Activated CD8-positive, alpha-beta memory T cell treated with anti-CD3 and anti-CD28 coated beads for 1 hour (primary cell): ENCODE results near the gene ABRACL.
"Not testable (repeated sequence)": the region's sequence is repeated elsewhere in the genome, so short reads cannot be mapped to it uniquely, and the experiment has no call there.

Experiments
- DNase-seq, 2 donors: peaks; one replicate each; pipeline ENCODE4 v3.0.0-alpha.2; 2020; ENCODE audit warnings: low read depth in 1 of 2; ENCODE audit errors: extremely low read depth in 1 of 2

The ABRACL gene

DNA sequence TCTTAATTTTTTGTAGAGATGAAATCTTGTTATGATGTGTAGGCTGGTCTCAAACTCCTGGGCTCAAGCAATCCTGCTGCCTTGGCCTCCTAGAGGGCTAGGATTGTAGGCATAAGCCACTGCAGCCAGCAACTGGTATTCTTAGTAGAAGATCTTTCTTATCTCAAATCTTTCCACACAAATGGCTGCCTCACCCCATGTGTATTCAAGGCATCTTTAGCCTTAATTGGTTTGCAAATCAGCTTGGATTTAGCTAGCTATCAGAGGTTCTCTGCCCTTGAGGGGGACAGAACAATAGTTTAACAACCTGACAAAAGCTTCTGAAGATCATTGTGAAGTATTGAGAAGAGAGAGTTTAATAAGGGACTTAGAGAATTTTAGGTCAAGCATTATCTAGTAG is 17.9 kb upstream of the ABRACL start:
- DNase-seq, result no peak

DNA sequence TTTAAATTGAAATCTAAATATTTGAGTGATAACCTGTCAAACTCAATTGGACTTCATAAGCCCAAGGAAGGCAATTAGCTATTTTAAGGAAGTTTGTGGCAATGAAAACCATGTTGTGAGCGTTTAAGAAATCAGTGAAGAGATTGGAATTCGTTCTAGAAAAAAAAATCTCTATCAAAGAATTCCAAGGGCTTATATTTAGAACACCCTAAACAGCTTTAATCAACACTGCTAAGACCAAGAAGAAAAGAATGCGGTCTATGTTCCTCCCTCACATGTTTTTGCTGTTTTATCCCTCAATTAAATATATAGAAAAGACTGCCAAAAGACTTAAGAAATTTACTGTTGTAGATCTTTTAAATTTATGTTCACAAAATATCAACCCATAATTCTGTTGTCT is 16.6 kb upstream of the ABRACL start:
- DNase-seq, result no peak

DNA sequence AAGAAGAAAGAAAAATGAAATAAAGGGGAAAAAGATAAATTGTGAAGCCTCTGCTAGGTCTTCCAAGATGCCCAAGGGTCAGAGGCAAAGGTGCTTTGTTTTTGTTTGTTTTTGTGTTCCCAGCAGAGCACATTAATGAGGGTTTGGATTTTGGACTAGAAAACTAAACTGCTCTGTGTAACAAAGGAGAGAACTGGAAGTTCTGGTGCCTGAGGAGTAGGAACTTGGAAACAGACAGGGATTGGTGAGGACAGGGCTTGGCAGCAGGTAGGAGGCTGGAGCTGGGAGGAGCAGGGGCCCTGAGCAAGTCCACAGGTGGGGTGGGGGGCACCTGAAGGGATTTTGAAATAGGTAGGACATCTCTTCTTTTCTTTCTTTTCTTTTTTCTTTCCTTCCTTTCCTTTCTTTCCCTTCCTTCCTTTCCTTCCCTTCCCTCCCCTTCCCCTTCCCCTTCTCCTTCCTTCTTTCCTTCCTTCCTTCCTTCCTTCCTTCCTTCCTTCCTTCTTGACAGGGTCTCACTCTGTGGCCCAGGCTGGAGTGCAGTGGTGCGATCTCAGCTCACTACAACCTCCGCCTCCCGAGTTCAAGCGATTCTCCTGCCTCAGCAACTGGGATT is 15.3 kb upstream of the ABRACL start:
- DNase-seq, result no peak

DNA sequence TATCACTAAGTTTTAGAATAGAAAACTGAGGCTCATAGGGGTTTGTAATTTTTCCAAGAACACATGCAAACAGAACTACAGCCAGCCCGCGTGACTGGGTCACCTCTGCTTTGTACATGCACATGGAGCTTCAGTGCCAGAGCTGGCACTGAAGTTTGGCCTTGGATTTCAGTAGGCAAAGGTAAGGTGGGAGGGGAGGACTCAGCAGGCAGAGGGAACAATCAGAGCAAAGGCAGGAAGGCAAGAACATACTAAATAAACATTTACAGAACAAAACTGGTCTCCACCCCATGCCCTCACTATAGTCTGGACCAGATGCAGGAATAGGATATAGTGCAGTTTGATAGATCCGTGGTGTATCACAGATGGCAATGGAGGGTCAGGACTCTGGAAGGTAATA is 13.6 kb upstream of the ABRACL start:
- DNase-seq, result no peak

DNA sequence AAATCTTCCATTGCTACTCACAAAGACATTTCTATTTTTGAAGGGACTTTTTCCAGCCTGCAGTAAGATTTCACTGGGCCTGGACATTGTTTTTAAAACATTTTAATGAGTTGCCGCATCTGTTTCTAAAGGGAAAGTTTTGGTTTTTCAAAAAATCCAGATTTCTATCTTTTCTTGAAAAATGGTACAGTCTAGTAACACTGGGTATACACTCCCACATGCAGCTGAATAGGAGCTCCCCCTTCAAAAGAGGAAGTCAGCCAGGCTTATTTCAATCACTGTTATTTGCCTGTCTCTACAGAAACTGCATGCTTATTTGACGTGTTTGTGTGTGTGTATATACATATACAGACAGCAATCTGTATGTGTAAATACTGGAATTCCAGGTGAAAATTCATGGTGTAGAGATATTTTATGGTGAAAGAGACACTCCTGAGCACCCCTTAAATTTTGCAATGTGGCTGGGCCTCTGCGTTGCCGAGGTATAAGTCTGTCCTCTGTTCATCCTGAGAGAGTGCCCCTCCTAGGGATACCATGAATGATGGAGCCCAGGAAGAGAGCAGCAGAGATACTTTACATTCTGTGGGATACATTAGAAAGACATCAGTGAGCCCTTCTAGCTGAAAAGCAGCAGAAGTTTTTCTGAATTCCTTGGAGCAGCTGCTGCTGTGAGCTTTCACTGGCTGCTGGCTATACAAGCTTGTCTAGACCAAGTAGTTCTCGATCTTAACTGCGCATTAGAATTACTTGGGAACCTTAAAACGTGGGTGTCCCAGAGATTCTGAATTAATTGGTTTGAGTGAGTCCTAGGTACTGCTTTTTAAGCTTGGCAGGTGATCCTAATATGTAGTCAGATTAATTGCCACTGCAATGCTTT is 12.0 kb upstream of the ABRACL start:
- no peak for DNase-seq

DNA sequence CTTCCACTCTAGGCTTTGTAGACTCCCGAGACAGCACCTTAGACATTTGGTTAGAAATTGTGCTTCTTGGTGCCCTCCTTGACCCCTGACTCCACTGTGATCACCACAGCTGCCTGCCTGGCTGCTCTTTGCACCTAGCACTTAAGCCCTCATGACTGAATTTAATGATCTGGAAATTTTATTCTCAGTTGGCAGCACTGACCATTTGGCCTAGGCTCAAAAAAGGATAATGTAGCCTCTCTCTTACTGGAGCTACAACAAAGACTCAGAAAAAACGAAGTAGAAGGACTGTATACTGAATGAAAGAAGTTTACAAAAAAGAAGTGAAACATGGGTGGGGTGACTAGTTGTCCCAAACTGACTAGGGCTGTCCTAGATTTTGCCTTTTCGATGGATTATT is 11.3 kb upstream of the ABRACL start:
- DNase-seq, result no peak

DNA sequence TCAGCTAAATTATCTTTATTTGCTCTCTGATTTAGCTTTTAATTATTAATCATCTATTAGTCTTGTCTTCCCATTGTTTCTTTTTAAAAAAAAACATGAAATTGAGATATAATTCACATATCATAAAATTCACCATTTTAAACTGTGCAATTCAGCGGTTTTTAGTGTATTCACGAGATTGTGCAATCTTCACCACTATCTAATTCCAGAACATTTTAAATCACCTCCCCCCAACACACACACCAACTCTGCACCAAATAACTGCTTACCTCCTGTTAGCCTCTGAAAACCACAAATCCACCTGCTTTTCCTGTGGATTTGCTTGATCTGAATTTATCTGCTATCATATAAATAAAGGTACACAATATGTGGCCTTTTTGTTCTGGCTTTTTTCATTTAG is 8.8 kb upstream of the ABRACL start:
- DNase-seq, result no peak

DNA sequence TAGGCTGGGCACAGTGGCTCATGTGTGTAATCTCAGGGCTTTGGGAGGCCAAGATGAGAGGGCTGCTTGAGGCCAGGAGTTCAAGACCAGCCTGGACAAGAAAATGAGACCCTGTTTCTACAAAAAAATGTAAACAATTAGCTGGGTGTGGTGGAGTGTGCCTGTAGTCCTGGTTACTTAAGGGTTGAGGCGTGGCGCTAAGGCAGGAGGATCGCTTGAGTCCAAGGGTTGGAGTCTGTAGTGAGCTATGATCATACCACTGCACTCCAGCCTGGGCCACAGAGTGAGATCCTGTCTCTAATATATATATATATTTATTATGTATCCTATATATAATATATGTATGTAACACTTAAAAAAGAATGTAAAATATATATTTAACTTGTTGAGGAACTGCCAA is 7.9 kb upstream of the ABRACL start:
- no peak for DNase-seq

DNA sequence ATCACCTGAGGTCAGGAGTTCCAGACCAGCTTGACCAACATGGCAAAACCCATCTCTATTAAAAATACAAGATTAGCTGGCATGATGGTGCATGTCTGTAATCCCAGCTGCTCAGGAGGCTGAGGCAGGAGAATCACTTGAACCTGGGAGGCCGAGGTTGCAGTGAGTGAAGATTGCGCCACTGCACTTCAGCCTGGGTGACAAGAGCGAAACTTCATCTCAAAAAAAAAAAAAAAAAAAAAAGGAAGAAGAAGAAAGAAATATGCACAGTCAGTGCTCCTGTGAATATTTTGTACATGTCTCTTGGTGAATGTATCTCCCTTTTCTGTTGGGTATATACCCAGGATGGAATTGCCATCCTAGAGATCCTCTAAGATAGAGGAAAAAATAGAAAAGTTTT is 3.1 kb upstream of the ABRACL start:
- not testable (repeated sequence) for DNase-seq

DNA sequence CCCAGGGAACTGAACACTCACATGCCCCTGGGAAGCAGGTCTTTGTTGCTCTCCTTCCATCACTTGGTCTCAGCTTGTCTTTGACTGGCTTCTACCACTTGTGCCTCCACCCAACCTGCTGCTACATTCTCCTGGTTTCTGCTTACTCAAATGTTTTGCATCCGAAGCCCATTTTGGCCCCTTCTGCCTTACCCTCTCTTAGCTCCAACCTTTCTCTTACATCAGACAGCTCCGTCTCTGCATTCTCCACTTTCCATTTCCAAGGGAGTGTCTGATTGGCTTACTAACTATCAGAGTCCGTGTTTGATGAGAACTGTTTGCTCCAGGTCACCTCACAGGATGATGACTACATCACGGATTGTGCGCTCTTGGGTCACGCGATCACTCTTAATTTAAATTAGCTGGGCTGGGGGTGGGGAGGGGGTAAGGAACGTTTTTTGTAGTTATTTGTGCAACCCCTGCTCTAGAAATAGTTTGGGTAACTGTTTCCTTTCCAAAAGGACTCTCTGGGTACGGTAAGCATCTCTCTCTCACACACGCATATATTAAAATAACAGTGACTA is 844 bp upstream of the ABRACL start:
- DNase-seq, result no peak

DNA sequence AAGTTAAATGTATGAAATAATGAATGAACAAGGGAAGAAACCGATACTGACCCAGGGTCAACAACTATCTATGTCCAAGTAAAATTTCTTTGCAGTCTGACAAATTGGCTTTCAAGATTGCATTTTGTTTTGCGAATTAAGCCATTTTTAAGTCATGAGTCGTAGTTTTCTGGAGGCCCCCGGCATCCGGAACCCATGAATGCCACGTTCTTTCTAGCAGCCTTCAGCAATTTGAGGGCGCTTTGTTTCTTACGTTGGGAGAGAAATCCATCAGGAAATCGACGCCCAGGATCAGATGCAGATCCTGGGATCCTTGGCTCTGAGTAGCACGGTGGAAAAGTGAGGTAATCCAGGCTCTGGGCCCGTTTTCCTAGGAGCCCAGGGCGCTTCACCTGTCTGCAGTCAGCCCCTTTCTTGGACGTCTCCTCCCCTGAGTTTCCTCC is 309 bp upstream of the ABRACL start:
- no peak for DNase-seq

DNA sequence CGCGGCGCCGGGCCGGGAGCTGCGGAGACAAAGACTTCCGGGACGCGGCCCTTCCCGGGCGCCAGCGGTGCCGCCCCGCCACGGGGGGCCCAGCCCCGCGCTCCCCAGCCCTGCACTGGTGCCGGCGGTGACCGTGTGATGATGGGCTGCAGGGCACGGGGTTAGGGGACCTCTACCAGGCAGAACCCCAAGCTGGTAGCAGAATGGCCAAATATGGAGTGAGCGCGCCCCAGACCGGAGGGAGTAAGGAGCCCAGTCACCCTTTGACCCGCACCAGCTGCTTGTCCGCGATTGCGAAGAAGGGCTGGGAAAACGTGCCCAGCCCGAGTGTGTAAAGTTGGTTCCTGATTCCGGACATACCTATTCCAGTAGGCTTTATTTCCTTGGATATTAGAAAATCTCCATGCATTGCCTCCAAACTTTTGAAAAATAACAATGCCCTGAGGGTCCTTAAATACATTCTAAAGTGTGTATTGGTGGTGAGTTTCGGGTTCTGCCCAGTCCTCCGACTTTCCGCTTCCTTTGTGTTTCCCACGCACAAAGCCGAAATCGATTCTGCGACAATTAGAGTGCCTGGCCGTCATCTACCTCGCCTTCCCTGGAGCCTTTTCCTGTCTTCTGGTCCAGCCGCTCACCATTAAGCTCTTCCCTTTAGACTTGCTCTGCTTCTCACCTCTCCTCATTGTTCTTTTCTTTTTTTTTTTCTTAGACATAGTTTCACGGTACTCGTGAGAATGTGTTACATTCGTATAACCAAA is 1.1 kb downstream of the ABRACL start:
- no peak for DNase-seq

DNA sequence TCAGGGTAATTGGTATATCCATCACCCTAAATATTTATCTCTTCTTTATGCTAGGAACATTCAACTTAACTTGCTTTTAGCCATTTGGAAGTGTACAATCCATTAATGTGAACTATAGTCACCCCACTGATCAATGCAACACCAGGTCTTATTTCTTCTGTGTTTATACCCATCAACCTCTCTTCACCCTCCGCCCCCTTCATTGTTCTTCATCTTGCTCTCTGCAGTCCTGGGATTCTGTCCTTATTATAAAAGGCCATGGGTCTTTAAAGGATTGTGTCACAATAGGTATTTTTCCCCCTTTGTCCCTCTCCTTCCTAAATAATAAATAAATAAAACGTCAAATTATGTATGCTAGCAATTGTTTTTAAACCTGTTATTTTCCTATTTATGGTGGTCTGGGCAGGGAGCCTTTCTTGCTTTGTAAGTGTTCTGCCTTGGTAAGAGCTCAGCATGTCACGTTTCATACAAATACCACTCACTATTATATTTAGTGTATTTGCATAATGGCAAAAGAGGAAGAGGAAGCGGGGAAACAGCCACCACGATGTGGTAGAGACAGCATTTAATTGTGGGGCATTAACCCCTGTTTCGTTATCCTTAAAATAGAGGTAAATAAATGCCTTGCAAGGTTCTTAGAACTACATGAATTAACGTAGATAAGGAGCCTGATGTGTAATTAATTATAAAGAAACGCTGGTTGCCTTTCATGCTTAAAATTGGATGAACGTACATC is 1.9 kb downstream of the ABRACL start:
- DNase-seq, result no peak

DNA sequence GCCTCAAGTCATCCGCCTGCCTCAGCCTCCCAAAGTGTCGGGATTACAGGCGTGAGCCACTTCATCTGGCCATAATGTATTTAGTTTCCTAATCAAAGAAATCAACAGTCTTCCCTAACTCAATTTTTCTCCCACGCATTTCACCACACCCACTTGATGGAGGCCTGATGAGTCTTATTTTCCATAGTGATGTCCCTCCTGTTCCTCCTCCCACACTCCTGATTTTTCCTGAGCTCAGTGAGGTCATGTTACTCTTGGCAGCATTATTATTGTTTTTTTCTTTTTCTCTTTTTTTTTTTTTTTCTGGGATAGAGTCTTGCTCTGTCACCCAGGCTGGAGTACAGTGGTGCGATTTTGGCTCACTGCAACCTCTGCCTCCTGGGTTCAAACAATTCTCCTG is 8.9 kb downstream of the ABRACL start:
- no peak for DNase-seq

DNA sequence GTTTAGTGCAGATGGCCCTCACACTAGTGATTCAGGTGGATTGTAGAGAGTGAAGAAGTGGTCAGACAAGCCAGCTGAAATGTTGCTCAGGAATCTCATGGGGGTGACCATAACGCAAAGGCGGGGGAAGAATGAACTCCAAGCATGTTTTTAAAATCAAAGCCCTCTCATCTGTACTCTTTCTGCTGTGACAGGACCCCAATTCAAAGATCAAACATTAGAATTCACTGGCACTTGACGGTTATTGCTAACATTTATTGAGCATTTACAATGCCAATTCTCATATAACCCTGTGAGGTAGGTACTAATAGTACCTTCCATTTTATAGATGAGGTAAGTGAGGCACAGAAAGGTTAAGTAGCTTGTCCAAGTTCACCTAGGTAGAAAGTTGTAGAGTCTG is 15.7 kb downstream of the ABRACL start:
- no peak for DNase-seq

DNA sequence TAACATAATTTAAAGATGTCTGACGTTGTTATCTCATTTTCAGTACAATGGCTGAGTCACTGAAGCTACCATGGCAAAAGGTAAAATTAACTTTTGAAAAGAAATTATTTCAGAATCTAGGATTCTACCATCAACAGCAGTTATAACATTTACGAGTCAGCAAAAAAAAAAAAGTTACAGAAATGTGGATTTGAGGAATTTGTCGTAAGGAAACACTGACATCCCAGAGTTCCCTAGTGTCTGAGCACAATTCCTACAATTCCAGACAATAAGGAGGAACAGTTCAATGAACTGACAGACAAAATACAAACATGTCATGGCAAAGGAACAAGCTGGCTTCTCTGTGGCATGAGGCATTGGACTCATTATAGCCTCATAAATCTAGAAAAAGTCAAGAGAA is 19.1 kb downstream of the ABRACL start:
- no peak for DNase-seq

DNA sequence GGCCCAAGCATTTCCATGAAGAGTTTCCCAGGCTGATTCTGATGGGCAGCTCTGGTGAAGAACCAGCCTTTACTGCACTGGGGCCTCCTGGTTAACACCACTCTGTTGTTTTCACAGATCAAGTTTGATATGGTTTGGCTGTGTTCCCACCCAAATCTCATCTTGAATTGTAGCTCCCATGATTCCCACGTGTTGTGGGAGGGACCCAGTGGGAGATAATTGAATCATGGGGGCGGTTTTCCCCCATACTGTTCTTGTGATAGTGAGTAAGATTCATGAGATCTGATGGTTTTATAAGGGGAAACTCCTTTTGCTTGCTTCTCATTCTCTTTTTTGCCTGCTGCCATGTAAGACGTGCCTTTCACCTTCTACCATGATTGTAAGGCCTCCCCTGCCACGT is 20.4 kb downstream of the ABRACL start:
- DNase-seq, result not testable (repeated sequence)

DNA sequence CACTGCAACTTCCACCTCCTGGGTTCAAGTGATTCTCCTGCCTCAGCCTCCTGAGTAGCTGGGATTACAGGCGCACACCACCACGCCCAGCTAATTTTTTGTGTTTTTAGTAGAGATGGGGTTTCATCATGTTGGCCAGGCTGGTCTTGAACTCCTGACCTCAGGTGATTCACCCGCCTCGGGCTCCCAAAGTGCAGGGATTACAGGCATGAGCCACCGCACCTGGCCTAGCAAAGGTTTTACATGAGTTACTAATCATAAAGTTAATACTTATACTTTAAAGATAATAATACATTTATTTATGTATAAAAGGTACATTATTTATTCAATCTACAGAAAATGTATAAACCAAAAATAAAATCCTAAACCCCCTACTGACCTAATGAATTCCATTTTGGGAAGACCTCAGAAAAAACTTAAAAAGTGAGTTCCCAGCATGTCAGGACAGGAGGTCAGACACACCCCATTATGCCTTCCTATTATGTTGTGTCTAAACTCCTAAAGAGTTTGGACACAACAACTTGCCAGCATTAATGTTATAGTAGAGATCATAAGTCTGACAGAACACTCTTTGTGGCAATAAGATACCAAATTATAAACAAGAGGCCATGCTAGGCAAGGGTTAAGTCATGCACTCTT is 21.7 kb downstream of the ABRACL start:
- DNase-seq, result not testable (repeated sequence)

DNA sequence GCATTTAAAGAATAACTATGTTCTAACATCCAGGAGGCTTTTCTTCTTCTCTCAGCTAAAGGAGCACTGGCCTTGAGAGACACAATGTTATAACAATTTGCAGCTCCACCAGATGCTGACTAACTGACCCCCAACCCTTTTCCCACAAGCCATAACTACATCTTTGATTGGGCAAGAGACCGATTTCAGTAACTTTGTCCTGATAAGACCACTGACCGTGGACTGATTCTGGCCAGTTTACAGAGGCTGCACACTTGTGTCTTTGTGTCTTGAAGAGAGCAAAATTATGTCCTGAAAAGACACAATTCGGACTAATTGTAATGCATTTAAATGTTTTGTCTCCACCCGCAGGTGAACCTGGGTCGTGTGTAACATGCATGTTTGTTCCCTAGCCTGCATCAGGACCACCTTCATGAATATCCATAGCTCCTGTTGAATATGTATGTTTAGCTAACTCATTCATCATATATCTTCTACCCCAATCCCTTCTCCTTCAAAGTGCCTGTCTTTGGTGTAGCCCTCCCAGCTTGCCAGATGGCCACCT is 22.3 kb downstream of the ABRACL start:
- DNase-seq, result no peak
